ENCODE data around the gene SNAP25.

SNAP25 gene

DNA sequence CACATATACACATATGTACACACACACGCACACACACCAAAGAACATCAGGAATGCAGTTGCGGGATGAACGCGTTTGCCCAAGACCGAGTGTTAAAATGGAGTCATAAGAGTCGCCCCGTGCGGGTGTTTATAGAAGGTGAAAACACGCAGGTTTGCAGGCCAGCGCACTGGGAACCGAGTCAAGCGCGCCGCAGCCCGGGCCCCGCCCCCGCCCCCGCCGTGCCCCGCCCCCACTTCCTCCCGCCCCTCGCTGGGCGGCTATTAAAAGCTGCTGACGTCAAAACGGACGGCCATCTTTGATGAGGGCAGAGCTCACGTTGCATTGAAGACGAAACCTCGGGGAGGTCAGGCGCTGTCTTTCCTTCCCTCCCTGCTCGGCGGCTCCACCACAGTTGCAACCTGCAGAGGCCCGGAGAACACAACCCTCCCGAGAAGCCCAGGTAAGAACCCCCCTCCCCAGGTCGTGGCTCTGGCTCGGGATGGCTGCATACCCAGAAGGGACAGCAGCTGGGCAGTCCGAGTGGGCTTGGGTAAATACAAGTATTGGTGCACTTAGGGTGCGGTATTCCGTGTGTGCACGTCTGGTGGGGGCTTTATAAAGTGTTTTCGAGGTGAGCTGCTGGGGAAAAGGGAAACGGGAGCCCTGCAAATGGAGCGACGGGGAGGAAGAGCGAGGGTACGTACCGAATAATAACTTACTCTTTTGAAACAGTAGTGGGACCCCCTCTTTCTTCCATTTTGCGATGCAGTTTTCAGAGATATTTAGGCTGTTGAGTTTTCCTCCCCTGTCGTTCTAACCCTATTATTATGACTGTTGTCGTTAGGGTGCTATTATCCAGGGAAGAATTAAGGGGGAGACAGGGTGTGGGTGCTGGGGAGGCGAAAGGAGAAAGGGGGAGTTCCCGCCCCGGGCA lies at the start of gene SNAP25:
TSS of gene SNAP25 (plus strand) at position 295 of the 916 bp plus-strand sequence. CDS start 56,662 bp downstream, outside the sequence.
- Histone ChIP-seq H3K27ac (no peak within 1 kb of the TSS), H3K27me3 (ENCODE audit: insufficient read depth, low read depth) (no peaks in the 10 kb centered on the region), H4K20me1 (ENCODE audit: insufficient read depth) (no peaks in the 10 kb centered on the region), H3K4me3 (IDR thresholded peaks at IDR 0.05; ENCODE audit: insufficient read depth, low read depth, low read length) (no peak within 1 kb of the TSS), H3K4me2 (peak within 1 kb of the TSS; percentile 42), H2AFZ (ENCODE audit: low read depth) (no peak within 1 kb of the TSS; the same call in 1 of the 2 replicates), H3K4me1 (ENCODE audit: low read depth, poor library complexity, severe bottlenecking) (no peaks in the 10 kb centered on the region), H3K36me3 (ENCODE audit: insufficient read depth) (no peaks in the 10 kb centered on the region), H3K79me2 (ENCODE audit: insufficient read depth, low read depth) (no peaks in the 10 kb centered on the region), H3K9ac (no peak within 1 kb of the TSS)
- TF ChIP-seq, protein P1, sequence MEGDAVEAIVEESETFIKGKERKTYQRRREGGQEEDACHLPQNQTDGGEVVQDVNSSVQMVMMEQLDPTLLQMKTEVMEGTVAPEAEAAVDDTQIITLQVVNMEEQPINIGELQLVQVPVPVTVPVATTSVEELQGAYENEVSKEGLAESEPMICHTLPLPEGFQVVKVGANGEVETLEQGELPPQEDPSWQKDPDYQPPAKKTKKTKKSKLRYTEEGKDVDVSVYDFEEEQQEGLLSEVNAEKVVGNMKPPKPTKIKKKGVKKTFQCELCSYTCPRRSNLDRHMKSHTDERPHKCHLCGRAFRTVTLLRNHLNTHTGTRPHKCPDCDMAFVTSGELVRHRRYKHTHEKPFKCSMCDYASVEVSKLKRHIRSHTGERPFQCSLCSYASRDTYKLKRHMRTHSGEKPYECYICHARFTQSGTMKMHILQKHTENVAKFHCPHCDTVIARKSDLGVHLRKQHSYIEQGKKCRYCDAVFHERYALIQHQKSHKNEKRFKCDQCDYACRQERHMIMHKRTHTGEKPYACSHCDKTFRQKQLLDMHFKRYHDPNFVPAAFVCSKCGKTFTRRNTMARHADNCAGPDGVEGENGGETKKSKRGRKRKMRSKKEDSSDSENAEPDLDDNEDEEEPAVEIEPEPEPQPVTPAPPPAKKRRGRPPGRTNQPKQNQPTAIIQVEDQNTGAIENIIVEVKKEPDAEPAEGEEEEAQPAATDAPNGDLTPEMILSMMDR (conservative IDR thresholded peaks at IDR 0.05; ENCODE audit: low read depth, low read length): no peak

DNA sequence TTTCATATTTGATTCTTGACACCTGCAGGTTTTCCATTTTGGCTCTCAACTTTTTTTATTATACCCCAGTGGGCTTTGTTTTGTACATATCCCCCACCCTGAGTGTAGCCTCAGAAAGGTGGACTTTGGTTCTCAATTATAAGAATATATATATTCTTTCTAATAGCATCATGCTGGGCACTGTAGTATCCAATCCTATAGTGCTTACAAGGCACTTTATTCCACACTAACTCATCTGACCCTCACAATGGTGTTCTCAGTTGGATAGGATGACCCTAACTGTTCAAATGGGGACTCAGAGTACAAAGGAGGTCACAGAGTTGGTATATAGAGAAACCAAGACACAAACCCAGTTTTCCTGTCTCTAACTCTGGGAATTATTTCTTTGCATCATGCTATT lies 48.9 kb upstream of the SNAP25 start:
- Histone ChIP-seq H3K4me3 (IDR thresholded peaks at IDR 0.05; ENCODE audit: insufficient read depth, low read depth, low read length) (no peak overlapping the region), H3K4me2 (no peak overlapping the region), H3K27ac (no peak overlapping the region), H3K9ac (no peak overlapping the region), H3K4me1 (ENCODE audit: low read depth, poor library complexity, severe bottlenecking) (no peaks in the 10 kb centered on the region), H2AFZ (ENCODE audit: low read depth) (no peak overlapping the region), H3K27me3 (ENCODE audit: insufficient read depth, low read depth) (no peaks in the 10 kb centered on the region), H3K79me2 (ENCODE audit: insufficient read depth, low read depth) (no peaks in the 10 kb centered on the region), H3K36me3 (ENCODE audit: insufficient read depth) (no peaks in the 10 kb centered on the region), H4K20me1 (ENCODE audit: insufficient read depth) (no peaks in the 10 kb centered on the region)
- TF ChIP-seq, protein P1 (conservative IDR thresholded peaks at IDR 0.05; ENCODE audit: low read depth, low read length): no peak

DNA sequence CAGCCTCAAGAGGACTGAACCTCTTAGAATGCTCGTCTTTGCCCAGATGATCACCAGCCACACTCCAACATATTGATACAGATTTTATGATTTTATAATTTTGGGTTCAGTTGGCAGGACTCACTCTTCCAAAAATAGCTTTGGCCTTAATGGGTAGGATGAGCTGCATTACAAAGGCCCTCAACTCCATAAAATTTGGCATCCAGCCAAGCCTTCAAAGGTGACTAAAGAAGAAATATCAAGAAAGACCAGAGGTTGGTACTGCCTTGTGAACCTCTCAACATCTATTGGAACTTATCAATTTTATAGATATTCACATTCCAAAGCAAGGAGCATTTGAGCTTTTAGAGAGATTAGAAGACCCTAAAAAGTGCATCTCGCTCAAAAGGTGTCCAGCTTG lies 48.4 kb upstream of the SNAP25 start:
- Histone ChIP-seq H4K20me1 (ENCODE audit: insufficient read depth) (no peaks in the 10 kb centered on the region), H3K36me3 (ENCODE audit: insufficient read depth) (no peaks in the 10 kb centered on the region), H3K27ac (no peak overlapping the region), H3K79me2 (ENCODE audit: insufficient read depth, low read depth) (no peaks in the 10 kb centered on the region), H3K4me1 (ENCODE audit: low read depth, poor library complexity, severe bottlenecking) (no peaks in the 10 kb centered on the region), H3K27me3 (ENCODE audit: insufficient read depth, low read depth) (no peaks in the 10 kb centered on the region), H3K4me3 (IDR thresholded peaks at IDR 0.05; ENCODE audit: insufficient read depth, low read depth, low read length) (no peak overlapping the region), H3K4me2 (no peak overlapping the region), H3K9ac (no peak overlapping the region), H2AFZ (ENCODE audit: low read depth) (no peak overlapping the region)
- TF ChIP-seq, protein P1 (conservative IDR thresholded peaks at IDR 0.05; ENCODE audit: low read depth, low read length): no peak

DNA sequence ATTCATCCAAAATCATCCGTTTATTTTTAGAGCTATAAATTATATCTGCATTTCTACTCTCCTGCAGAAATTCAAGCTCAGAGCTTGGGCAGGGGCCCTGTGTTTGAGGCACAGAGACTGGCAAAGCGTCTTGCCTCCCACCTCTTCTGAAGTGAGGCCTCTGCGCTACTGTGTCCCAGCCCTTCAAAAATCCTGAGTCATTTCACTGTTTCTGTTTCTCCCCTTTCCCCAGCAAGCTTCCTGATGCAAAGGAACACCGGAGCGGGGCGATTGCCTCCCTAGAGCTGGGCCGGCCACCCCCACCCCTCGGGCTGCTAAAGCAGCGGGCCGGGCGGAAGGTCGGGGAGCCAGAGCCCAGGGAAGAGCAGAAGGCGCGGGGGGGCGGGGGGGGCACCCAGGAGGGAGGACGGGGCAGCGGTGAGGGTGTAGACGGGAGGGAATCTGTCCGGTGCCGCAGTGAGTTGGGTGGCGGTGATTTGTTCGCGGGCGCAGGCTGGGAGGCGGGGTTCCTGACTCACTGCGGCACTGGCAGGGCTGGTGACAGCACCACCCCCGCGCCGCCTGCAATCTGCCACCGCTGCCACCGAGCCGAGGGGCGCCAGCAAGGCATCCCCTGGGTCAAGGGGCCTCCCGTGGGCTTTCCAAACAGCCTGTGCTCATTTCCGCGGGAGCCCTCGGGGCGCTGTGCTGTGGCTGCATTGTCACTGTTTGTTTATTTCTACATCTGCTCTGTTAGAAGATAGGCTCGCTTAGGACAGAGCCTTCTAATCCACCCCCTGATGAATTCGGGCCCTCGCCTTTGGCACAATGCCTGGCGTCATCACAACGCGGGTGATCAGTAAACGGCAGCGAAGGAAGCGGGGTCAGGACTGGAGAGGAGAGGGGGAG lies 46.5 kb upstream of the SNAP25 start:
- H3K27me3 ChIP-seq (ENCODE audit: insufficient read depth, low read depth): no peaks in the 10 kb centered on the region
- no peaks in the 10 kb centered on the region for H3K4me1 ChIP-seq (ENCODE audit: low read depth, poor library complexity, severe bottlenecking)
- no peak overlapping the region for H3K4me2 ChIP-seq
- no peak overlapping the region for H3K27ac ChIP-seq
- no peaks in the 10 kb centered on the region for H4K20me1 ChIP-seq (ENCODE audit: insufficient read depth)
- H3K79me2 ChIP-seq (ENCODE audit: insufficient read depth, low read depth): no peaks in the 10 kb centered on the region
- TF ChIP-seq, protein P1 (conservative IDR thresholded peaks at IDR 0.05; ENCODE audit: low read depth, low read length): no peak
- no peak overlapping the region for H2AFZ ChIP-seq (ENCODE audit: low read depth)
- H3K36me3 ChIP-seq (ENCODE audit: insufficient read depth): no peaks in the 10 kb centered on the region
- H3K4me3 ChIP-seq (IDR thresholded peaks at IDR 0.05; ENCODE audit: insufficient read depth, low read depth, low read length): no peak overlapping the region
- no peak overlapping the region for H3K9ac ChIP-seq

Data from KMS-11 (cell line).